BJ (cell line): Measurements from ENCODE around the gene CHRNA10. TPM values are rescaled to one million over a fixed set of nuclear protein-coding genes. Genes with fewer than 3 reads are reported as not detected.
"Not testable (repeated sequence)": the region's sequence is repeated elsewhere in the genome, so short reads cannot be mapped to it uniquely, and the experiment has no call there.

Source experiments
- CTCF ChIA-PET: fragments of 350-600 bp; formaldehyde crosslinking; extraction: SDS; loops from one replicate; lab custom pipeline; 2021; ENCODE audit warnings: antibody characterized with exemption, inconsistent platforms; lab: Yijun Ruan, JAX
- POLR2A ChIA-PET: fragments of 300-600 bp; sonication (Branson Sonifier 250); formaldehyde crosslinking; extraction: SDS; loops from one replicate; lab custom pipeline; 2021; ENCODE audit warnings: antibody characterized with exemption; lab: Charles Lee
- DNase-seq: peaks from one replicate; pipeline ENCODE4 v3.0.0-alpha.2; 2011; ENCODE audit warnings: low read depth
- H3K27me3 ChIP-seq: 2 replicates; pipeline ENCODE4 v1.6.0; 2011; ENCODE audit warnings: low read length; ENCODE audit not compliant: control insufficient read depth, insufficient read depth
- H3K36me3 ChIP-seq: 2 replicates; pipeline ENCODE4 v1.5.1; 2011; ENCODE audit warnings: low read length; ENCODE audit not compliant: control insufficient read depth, insufficient read depth
- H3K4me3 ChIP-seq: 2 replicates; pipeline ENCODE4 v1.5.1; 2011; ENCODE audit warnings: low read depth, mild to moderate bottlenecking, control low read depth, low read length
- CTCF ChIP-seq: IDR thresholded peaks from 2 replicates; pipeline ENCODE4 v1.5.1; 2011; ENCODE audit warnings: low read depth, mild to moderate bottlenecking, control low read depth, inconsistent platforms, low read length, moderate library complexity; ENCODE audit not compliant: insufficient read depth
- polyA plus RNA-seq: library from polyadenylated mRNA; depleted of rRNA; stranded (reverse); fragments of >200 nt; gene quantifications from 2 replicates; pipeline ENCODE4 v1.2.3, GENCODE V29; 2011

Gene CHRNA10
- polyA plus RNA-seq, 1 experiment: 0.63 TPM

GRCh38 chr11:3645552-3645951 lies 25.6 kb downstream of the CHRNA10 start:
- no peak for TF ChIP-seq CTCF
- CTCF ChIA-PET: no interaction called here
- no peaks in the 10 kb centered on the region for H3K36me3 ChIP-seq
- DNase-seq: no peak
- POLR2A ChIA-PET: no interaction called here
- peaks cover 6% of the 10 kb centered on the region for H3K27me3 ChIP-seq
- H3K4me3 ChIP-seq: no peak overlapping the region

GRCh38 chr11:3644817-3645235 lies 26.4 kb downstream of the CHRNA10 start, which contains the start of gene ART1:
ART1 (plus strand) TSS chr11:3645128; CDS start chr11:3659214, 14,086 bp downstream.
- CTCF ChIA-PET: no interaction called here

GRCh38 chr11:3643102-3643546 lies 28.1 kb downstream of the CHRNA10 start:
- H3K27me3 ChIP-seq, H3K4me3 ChIP-seq, H3K36me3 ChIP-seq, POLR2A ChIA-PET, DNase-seq: not testable (repeated sequence)
- CTCF ChIA-PET: interaction anchor here (1.0 kb wide), 1 partner anchor 302 kb away, joined by 4 read pairs; no protein-coding TSS in a partner anchor

More at GRCh38 chr11:3644817-3645235, 26.4 kb downstream of the CHRNA10 start, which contains the start of gene ART1:
- Histone ChIP-seq H3K36me3 (no peaks in the 10 kb centered on the region), H3K4me3 (no peak within 1 kb of the TSS), H3K27me3 (peaks cover 6% of the 10 kb centered on the region)
- POLR2A ChIA-PET: no interaction called here
- no peak for TF ChIP-seq CTCF
- DNase-seq: no peak

GRCh38 chr11:3642071-3642951 lies 28.9 kb downstream of the CHRNA10 start:
- no peak for TF ChIP-seq CTCF
- POLR2A ChIA-PET: no interaction called here
- peak; percentile 39 for DNase-seq
- no peaks in the 10 kb centered on the region for H3K36me3 ChIP-seq
- peaks cover 2% of the 10 kb centered on the region; the same call in 1 of the 2 replicates for H3K27me3 ChIP-seq
- CTCF ChIA-PET: interaction anchor here (1.0 kb wide), 1 partner anchor 302 kb away, joined by 4 read pairs; no protein-coding TSS in a partner anchor
- peak overlapping the region; percentile 56 for H3K4me3 ChIP-seq

- no peak for TF ChIP-seq CTCF
- no peaks in the 10 kb centered on the region for H3K36me3 ChIP-seq
- H3K4me3 ChIP-seq: peak within 1 kb of the TSS; percentile 56
- ChIA-PET POLR2A (no interaction called here), CTCF (no interaction called here)
- H3K27me3 ChIP-seq: peaks cover 2% of the 10 kb centered on the region; the same call in 1 of the 2 replicates
- no peak for DNase-seq
Measured at GRCh38 chr11:3641701-3642070, 29.5 kb downstream of the CHRNA10 start, which contains the start of gene ART5. ART5 (minus strand) TSS chr11:3641992; CDS start chr11:3641862, 130 bp downstream.
